ENCODE data around the gene CEACAM21.
A peak's percentile ranks its signal among the peaks of the same experiment; 100 is the strongest.

DNA sequence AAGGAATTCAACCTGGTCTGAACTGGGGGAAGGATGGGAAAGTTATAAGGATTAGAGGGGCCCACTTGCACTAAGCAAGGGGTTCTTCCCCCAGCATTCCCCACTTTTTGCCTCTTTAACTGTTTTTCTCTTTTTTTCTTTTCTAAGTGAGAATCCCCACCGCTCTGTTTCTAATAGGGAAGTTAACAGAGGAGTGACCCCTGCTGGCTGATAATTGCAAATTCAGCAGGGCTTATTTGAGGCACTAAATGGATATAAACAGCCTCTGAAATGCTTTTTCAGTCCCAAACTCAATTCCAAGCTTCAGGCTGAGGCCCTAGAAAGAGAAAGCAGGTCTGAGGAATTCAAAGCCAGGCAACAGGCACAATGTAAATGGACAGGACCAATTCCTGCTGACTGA lies 38.2 kb upstream of the CEACAM21 start:
- TF ChIP-seq, protein P1, sequence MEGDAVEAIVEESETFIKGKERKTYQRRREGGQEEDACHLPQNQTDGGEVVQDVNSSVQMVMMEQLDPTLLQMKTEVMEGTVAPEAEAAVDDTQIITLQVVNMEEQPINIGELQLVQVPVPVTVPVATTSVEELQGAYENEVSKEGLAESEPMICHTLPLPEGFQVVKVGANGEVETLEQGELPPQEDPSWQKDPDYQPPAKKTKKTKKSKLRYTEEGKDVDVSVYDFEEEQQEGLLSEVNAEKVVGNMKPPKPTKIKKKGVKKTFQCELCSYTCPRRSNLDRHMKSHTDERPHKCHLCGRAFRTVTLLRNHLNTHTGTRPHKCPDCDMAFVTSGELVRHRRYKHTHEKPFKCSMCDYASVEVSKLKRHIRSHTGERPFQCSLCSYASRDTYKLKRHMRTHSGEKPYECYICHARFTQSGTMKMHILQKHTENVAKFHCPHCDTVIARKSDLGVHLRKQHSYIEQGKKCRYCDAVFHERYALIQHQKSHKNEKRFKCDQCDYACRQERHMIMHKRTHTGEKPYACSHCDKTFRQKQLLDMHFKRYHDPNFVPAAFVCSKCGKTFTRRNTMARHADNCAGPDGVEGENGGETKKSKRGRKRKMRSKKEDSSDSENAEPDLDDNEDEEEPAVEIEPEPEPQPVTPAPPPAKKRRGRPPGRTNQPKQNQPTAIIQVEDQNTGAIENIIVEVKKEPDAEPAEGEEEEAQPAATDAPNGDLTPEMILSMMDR (conservative IDR thresholded peaks at IDR 0.05 in 1 of 2, IDR thresholded peaks at IDR 0.05 in 1 of 2; ENCODE audit: extremely low read depth in 1 of 2, insufficient read depth in 1 of 2, low read depth in 1 of 2, low read length in 2 of 2), result peak; percentile 56 to 68
- no peak for TF ChIP-seq EZH2 (IDR thresholded peaks at IDR 0.05; ENCODE audit: borderline replicate concordance, low read length)
